Nucleus accumbens (tissue), 56 donors: ENCODE measurements around the gene PTMS.

Experiments used
- DNase-seq, 56 donors: peaks; one replicate each; lab custom pipeline; 2025; lab: John Stamatoyannopoulos, UW

Gene PTMS

DNA sequence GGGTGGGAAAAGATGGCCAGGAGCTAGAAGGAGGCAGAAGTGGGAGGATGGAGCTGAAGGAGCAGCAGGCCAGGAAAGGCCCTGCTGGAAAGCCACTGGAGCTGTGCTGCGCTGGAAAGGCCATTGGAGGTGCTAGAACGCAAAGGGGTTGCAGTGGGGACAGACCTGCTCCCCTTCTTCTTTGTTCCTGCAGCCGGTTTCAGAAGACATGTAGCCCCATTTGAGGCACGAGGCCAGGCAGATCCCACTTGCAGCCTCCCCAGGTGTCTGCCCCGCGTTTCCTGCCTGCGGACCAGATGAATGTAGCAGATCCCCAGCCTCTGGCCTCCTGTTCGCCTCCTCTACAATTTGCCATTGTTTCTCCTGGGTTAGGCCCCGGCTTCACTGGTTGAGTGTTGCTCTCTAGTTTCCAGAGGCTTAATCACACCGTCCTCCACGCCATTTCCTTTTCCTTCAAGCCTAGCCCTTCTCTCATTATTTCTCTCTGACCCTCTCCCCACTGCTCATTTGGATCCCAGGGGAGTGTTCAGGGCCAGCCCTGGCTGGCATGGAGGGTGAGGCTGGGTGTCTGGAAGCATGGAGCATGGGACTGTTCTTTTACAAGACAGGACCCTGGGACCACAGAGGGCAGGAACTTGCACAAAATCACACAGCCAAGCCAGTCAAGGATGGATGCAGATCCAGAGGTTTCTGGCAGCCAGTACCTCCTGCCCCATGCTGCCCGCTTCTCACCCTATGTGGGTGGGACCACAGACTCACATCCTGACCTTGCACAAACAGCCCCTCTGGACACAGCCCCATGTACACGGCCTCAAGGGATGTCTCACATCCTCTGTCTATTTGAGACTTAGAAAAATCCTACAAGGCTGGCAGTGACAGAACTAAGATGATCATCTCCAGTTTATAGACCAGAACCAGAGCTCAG is 53.2 kb downstream of the PTMS start:
- no peak for DNase-seq

DNA sequence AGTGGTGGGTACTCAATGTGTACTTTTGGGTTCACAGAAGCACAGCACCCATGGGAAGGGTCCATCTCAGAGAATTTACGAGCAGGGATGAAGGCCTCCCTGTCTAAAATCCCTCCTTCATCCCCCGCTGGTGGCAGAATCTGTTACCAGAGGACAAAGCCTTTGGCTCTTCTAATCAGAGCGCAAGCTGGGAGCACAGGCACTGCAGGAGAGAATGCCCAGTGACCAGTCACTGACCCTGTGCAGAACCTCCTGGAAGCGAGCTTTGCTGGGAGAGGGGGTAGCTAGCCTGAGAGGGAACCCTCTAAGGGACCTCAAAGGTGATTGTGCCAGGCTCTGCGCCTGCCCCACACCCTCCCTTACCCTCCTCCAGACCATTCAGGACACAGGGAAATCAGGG is 54.0 kb downstream of the PTMS start:
- DNase-seq = no peak
